Esophagus muscularis mucosa (tissue), 4 donors: ENCODE data around the gene FSIP2. TPM values are rescaled to one million over a fixed set of nuclear protein-coding genes. Genes with fewer than 3 reads are reported as not detected.

ENCODE experiments used
- DNase-seq: peaks from one replicate; pipeline ENCODE4 v3.0.0-alpha.2; 2017; ENCODE audit errors: extremely low spot score
- H3K27ac ChIP-seq, 4 donors: fragments of 200-600 bp; sonication (generic); replicated peaks in 1 of 4; 1 replicate in 3 of 4; 2 replicates in 1 of 4; pipeline ENCODE4 v1.5.1; 2016 to 2019; ENCODE audit warnings: mild to moderate bottlenecking in 1 of 4
- H3K27me3 ChIP-seq, 4 donors: fragments of 200-600 bp; sonication (generic); one replicate each; pipeline versions ENCODE4 v1.5.1 to v1.6.0; 2016 to 2019
- H3K36me3 ChIP-seq, 4 donors: fragments of 200-600 bp; sonication (generic); one replicate each; pipeline ENCODE4 v1.5.1; 2016 to 2019
- H3K4me1 ChIP-seq, 4 donors: fragments of 200-600 bp; sonication (generic); one replicate each; pipeline ENCODE4 v1.5.1; 2016 to 2019
- H3K4me3 ChIP-seq, 4 donors: fragments of 200-600 bp; sonication (generic); 1 replicate in 2 of 4; 2 replicates in 2 of 4; pipeline ENCODE4 v1.5.1; 2016 to 2019; ENCODE audit warnings: mild to moderate bottlenecking in 4 of 4, moderate library complexity in 1 of 4
- H3K9me3 ChIP-seq, 4 donors: fragments of 200-600 bp; sonication (generic); 1 replicate in 3 of 4; 2 replicates in 1 of 4; pipeline ENCODE4 v1.5.1; 2016 to 2019
- CTCF ChIP-seq, 3 experiments: fragments of 200-600 bp in 2 of 3; fragments of 450-650 bp in 1 of 3; sonication (generic) in 2 of 3; IDR thresholded peaks; one replicate each; pipeline ENCODE4 v1.5.1; 2017 to 2019; ENCODE audit warnings: antibody characterized with exemption in 3 of 3, mild to moderate bottlenecking in 2 of 3, moderate library complexity in 1 of 3
- EP300 ChIP-seq: sonication (generic); formaldehyde crosslinking; IDR thresholded peaks from one replicate; pipeline ENCODE4 v1.6.1; 2017; ENCODE audit warnings: antibody characterized with exemption
- POLR2A ChIP-seq: fragments of 450-650 bp; IDR thresholded peaks from one replicate; pipeline ENCODE4 v1.6.1; 2017; ENCODE audit warnings: antibody characterized with exemption, moderate library complexity, mild to moderate bottlenecking, low read depth
- POLR2AphosphoS5 ChIP-seq, 2 donors: sonication (generic); formaldehyde crosslinking; IDR thresholded peaks; one replicate each; pipeline ENCODE4 v1.6.1; 2017; ENCODE audit warnings: antibody characterized with exemption in 2 of 2
- WGBS: methylation state at CpG from one replicate; pipeline ENCODE4 v1.1.5; 2018; 5-methylcytosine and 5-hydroxymethylcytosine counted together
- intact Hi-C: fragments of 100-400 bp; cut with DNase I; formaldehyde crosslinking; loops from one replicate; pipeline ENCODE4 v1.15.1; 2023
- total RNA-seq, 4 donors: library from RNA; depleted of rRNA; stranded (reverse); fragments of >200 nt; gene quantifications; one replicate each; pipeline versions ENCODE4 v1.1.0 to v1.2.1, GENCODE V29; 2016

FSIP2 gene
- total RNA-seq, 4 donors from 2014 or later: 0.11 to 0.83 (median 0.64) TPM

GRCh38 chr2:185880396-185880795 lies 141.8 kb downstream of the FSIP2 start:
- TF ChIP-seq POLR2AphosphoS5 (IDR thresholded peaks at IDR 0.05): no peak
- TF ChIP-seq POLR2A: no peak
- no peak for TF ChIP-seq EP300
- no peak for TF ChIP-seq CTCF (IDR thresholded peaks at IDR 0.05)
- Histone ChIP-seq H3K4me1 (no peaks in the 10 kb centered on the region), H3K4me3 (no peak overlapping the region), H3K27me3 (no peaks in the 10 kb centered on the region), H3K9me3 (no peaks in the 10 kb centered on the region), H3K36me3 (no peaks in the 10 kb centered on the region), H3K27ac (no peak overlapping the region)
- WGBS: 93% methylated on average over 2 of the region's 2 CpGs
- no peak for DNase-seq
- intact Hi-C loops: no loop called here
